HepG2 (cell line): ENCODE results near the gene LTA. TPM values are rescaled to one million over a fixed set of nuclear protein-coding genes. Genes with fewer than 3 reads are reported as not detected.

ENCODE experiments used
- FLYWCH1 ChIP-seq: sonication (generic); formaldehyde crosslinking; IDR thresholded peaks from 2 replicates; pipeline ENCODE4 v1.8.1; 2023; ENCODE audit warnings: mild to moderate bottlenecking, missing genetic modification reagents
- KDM4B ChIP-seq: sonication (generic); formaldehyde crosslinking; IDR thresholded peaks from 2 replicates; pipeline ENCODE4 v1.4.0; 2020; ENCODE audit warnings: missing genetic modification reagents
- LCORL ChIP-seq, 2 experiments: fragments of 450-650 bp in 1 of 2; sonication (generic) in 1 of 2; formaldehyde crosslinking in 1 of 2; IDR thresholded peaks; 2 replicates each; pipeline versions ENCODE4 v1.5.0 to v1.6.1; 2017 to 2020; ENCODE audit warnings: antibody characterized with exemption in 1 of 2, missing genetic modification reagents in 1 of 2
- MED1 ChIP-seq: sonication (generic); formaldehyde crosslinking; IDR thresholded peaks from 2 replicates; pipeline ENCODE4 v1.4.0; 2020; ENCODE audit warnings: missing genetic modification reagents
- NFATC3 ChIP-seq: sonication (generic); formaldehyde crosslinking; IDR thresholded peaks from 2 replicates; pipeline ENCODE4 v1.5.1; 2020; ENCODE audit warnings: mild to moderate bottlenecking, missing genetic modification reagents
- POLR2A ChIP-seq, 2 experiments: IDR thresholded peaks; 2 replicates each; pipeline ENCODE4 v1.6.1; 2011; ENCODE audit warnings: low read depth in 2 of 2, low read length in 2 of 2, mild to moderate bottlenecking in 1 of 2, moderate library complexity in 1 of 2; ENCODE audit not compliant: insufficient read depth in 1 of 2
- RARA ChIP-seq: IDR thresholded peaks from 2 replicates; pipeline ENCODE4 v1.6.1; 2016; ENCODE audit warnings: missing genetic modification reagents, missing compliant biosample characterization
- RBM22 ChIP-seq: fragments of 200-400 bp; formaldehyde crosslinking; optimal IDR thresholded peaks from 2 replicates; pipeline ENCODE3; 2017; ENCODE audit warnings: mild to moderate bottlenecking, low read length, moderate library complexity
- SMAD9 ChIP-seq: sonication (generic); formaldehyde crosslinking; IDR thresholded peaks from 2 replicates; pipeline ENCODE4 v1.5.1; 2020; ENCODE audit warnings: mild to moderate bottlenecking, missing genetic modification reagents
- SRSF4 ChIP-seq: fragments of 200-400 bp; formaldehyde crosslinking; IDR thresholded peaks from one replicate; pipeline ENCODE4 v1.6.1; 2018; ENCODE audit warnings: mild to moderate bottlenecking, low read depth, low read length, moderate library complexity; ENCODE audit not compliant: poor library complexity, severe bottlenecking
- ZFY ChIP-seq: sonication (generic); formaldehyde crosslinking; IDR thresholded peaks from 2 replicates; pipeline ENCODE4 v1.4.0; 2020; ENCODE audit warnings: missing genetic modification reagents
- ZIK1 ChIP-seq: sonication (generic); formaldehyde crosslinking; IDR thresholded peaks from 2 replicates; pipeline ENCODE4 v1.5.0; 2020; ENCODE audit warnings: mild to moderate bottlenecking, low read depth, missing genetic modification reagents, borderline replicate concordance
- ZNF160 ChIP-seq: sonication (generic); formaldehyde crosslinking; IDR thresholded peaks from 2 replicates; pipeline ENCODE4 v1.8.0; 2022; ENCODE audit warnings: mild to moderate bottlenecking, inconsistent platforms, missing genetic modification reagents
- ZNF414 ChIP-seq: sonication (generic); formaldehyde crosslinking; IDR thresholded peaks from 2 replicates; pipeline ENCODE4 v1.5.0; 2020; ENCODE audit warnings: missing genetic modification reagents
- ZNF747 ChIP-seq: sonication (generic); formaldehyde crosslinking; IDR thresholded peaks from 2 replicates; pipeline ENCODE4 v1.8.1; 2023; ENCODE audit warnings: missing genetic modification reagents, mild to moderate bottlenecking, borderline replicate concordance
- ZNF781 ChIP-seq: sonication (generic); formaldehyde crosslinking; IDR thresholded peaks from 2 replicates; pipeline ENCODE4 v1.5.1; 2020; ENCODE audit warnings: borderline replicate concordance, mild to moderate bottlenecking, missing genetic modification reagents; ENCODE audit errors: not compliant biosample characterization
- polyA plus RNA-seq, 8 experiments: library from polyadenylated mRNA; depleted of rRNA in 3 of 8; stranded (reverse) in 7 of 8; unstranded in 1 of 8; fragments of >200 nt; fragmentation: Illumina TruSeq in 4 of 8; extraction: Trizol in 4 of 8; gene quantifications; 2 replicates each; pipeline versions ENCODE4 v1.2.1 to v1.2.3, GENCODE V29; 2011 to 2016; ENCODE audit warnings: low read depth in 4 of 8, missing spikeins in 1 of 8, mixed read lengths in 1 of 8; ENCODE audit not compliant: insufficient read depth in 1 of 8
- total RNA-seq, 5 experiments: library from RNA; depleted of rRNA; stranded (reverse); fragments of >200 nt; fragmentation: Illumina TruSeq; extraction: Trizol; gene quantifications; 2 replicates each; pipeline ENCODE4 v1.2.3, GENCODE V29; 2016; ENCODE audit warnings: low read depth in 1 of 5
- TF ChIP-seq, protein P1 (sequence below): sonication (generic); formaldehyde crosslinking; IDR thresholded peaks from 2 replicates; pipeline ENCODE4 v1.5.1; 2020; ENCODE audit warnings: missing genetic modification reagents, mild to moderate bottlenecking, borderline replicate concordance
- TF ChIP-seq, protein P2 (sequence below): sonication (generic); formaldehyde crosslinking; IDR thresholded peaks from 2 replicates; pipeline ENCODE4 v1.4.0; 2020; ENCODE audit warnings: missing genetic modification reagents
- TF ChIP-seq, protein P3 (sequence below): sonication (generic); formaldehyde crosslinking; IDR thresholded peaks from 2 replicates; pipeline ENCODE4 v1.5.0; 2020; ENCODE audit warnings: missing genetic modification reagents

The LTA gene
- total and polyA plus RNA-seq, 2 of the 13 experiments (the other 11 are each of a cell fraction or from before 2014, with no cell fraction given): 0.09 TPM; not detected in 1

DNA sequence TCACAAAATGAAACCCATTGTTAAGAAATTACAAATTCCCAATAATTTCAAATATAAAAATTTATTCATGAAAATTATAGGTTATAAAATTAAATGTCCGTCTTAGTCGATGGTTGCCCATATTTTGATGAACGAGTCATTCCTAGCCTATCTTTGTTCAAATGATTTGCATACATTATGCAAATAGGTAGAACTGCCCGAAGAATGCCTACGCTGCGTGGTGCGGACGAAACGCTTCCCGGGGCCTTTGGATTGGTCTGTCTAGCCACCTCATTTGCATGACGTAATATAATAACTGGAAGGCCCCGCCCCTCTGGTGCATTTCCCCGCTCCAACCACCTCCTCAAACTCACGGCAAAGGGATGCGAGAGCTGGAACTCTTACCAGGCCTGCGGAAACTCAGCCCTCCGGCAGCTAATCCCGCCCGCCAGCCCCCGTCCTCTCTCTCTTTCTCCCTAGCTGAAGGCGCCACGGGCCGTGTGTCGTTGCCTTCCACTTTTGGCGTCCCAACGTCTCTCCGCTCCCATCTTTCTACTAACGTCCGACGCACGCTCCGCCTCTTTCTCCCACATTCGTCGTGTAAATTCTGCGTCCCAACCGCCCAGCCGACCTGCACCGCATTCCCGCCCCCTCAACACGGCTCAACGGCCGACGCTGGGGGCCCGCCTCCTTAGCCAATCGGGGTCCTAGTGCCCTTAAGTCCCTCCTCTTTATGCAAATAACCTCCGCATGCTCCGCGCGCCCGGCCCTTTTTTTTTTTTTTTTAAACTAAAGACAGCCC lies 47.9 kb downstream of the LTA start (continued):
- TF ChIP-seq, protein P1, sequence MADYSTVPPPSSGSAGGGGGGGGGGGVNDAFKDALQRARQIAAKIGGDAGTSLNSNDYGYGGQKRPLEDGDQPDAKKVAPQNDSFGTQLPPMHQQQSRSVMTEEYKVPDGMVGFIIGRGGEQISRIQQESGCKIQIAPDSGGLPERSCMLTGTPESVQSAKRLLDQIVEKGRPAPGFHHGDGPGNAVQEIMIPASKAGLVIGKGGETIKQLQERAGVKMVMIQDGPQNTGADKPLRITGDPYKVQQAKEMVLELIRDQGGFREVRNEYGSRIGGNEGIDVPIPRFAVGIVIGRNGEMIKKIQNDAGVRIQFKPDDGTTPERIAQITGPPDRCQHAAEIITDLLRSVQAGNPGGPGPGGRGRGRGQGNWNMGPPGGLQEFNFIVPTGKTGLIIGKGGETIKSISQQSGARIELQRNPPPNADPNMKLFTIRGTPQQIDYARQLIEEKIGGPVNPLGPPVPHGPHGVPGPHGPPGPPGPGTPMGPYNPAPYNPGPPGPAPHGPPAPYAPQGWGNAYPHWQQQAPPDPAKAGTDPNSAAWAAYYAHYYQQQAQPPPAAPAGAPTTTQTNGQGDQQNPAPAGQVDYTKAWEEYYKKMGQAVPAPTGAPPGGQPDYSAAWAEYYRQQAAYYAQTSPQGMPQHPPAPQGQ (CRISPR knock-in tag): no peak
- no peak for TF ChIP-seq NFATC3 (CRISPR knock-in tag)
- no peak; the same call in 1 of the 2 replicates for TF ChIP-seq ZNF414 (CRISPR knock-in tag)
- peak; percentile 82 for TF ChIP-seq MED1 (CRISPR knock-in tag)
- 0 out of 2 replicates have a peak, but pooled peaks have one; percentile 25 for TF ChIP-seq SMAD9 (CRISPR knock-in tag)
- peak; percentile 69; the same call in 1 of the 2 replicates for TF ChIP-seq ZIK1
- peak; percentile 95 for TF ChIP-seq ZNF781
- TF ChIP-seq RARA (CRISPR knock-in tag): peak; percentile 6; the same call in 1 of the 2 replicates
- TF ChIP-seq RBM22: no peak
- TF ChIP-seq, protein P2, sequence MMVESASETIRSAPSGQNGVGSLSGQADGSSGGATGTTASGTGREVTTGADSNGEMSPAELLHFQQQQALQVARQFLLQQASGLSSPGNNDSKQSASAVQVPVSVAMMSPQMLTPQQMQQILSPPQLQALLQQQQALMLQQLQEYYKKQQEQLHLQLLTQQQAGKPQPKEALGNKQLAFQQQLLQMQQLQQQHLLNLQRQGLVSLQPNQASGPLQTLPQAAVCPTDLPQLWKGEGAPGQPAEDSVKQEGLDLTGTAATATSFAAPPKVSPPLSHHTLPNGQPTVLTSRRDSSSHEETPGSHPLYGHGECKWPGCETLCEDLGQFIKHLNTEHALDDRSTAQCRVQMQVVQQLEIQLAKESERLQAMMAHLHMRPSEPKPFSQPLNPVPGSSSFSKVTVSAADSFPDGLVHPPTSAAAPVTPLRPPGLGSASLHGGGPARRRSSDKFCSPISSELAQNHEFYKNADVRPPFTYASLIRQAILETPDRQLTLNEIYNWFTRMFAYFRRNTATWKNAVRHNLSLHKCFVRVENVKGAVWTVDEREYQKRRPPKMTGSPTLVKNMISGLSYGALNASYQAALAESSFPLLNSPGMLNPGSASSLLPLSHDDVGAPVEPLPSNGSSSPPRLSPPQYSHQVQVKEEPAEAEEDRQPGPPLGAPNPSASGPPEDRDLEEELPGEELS (CRISPR knock-in tag): peak; percentile 76; the same call in 1 of the 2 replicates
- TF ChIP-seq FLYWCH1 (CRISPR knock-in tag): no peak
- TF ChIP-seq ZNF747 (CRISPR knock-in tag): no peak; the same call in 1 of the 2 replicates
- TF ChIP-seq KDM4B: no peak; the same call in 1 of the 2 replicates
- no peak for TF ChIP-seq LCORL (IDR thresholded peaks at IDR 0.05)
- no peak for TF ChIP-seq LCORL (CRISPR knock-in tag; IDR thresholded peaks at IDR 0.05)
- TF ChIP-seq, protein P3, sequence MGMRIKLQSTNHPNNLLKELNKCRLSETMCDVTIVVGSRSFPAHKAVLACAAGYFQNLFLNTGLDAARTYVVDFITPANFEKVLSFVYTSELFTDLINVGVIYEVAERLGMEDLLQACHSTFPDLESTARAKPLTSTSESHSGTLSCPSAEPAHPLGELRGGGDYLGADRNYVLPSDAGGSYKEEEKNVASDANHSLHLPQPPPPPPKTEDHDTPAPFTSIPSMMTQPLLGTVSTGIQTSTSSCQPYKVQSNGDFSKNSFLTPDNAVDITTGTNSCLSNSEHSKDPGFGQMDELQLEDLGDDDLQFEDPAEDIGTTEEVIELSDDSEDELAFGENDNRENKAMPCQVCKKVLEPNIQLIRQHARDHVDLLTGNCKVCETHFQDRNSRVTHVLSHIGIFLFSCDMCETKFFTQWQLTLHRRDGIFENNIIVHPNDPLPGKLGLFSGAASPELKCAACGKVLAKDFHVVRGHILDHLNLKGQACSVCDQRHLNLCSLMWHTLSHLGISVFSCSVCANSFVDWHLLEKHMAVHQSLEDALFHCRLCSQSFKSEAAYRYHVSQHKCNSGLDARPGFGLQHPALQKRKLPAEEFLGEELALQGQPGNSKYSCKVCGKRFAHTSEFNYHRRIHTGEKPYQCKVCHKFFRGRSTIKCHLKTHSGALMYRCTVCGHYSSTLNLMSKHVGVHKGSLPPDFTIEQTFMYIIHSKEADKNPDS (CRISPR knock-in tag): no peak
- no peak for TF ChIP-seq ZNF160 (CRISPR knock-in tag)
- TF ChIP-seq POLR2A (IDR thresholded peaks at IDR 0.05; ENCODE audit: insufficient read depth in 1 of 2, low read depth in 2 of 2, low read length in 2 of 2): peak; percentile 81 to 85
- no peak for TF ChIP-seq ZFY (CRISPR knock-in tag)
- TF ChIP-seq SRSF4: no peak
